SK-N-SH treated with all-trans-retinoic acid at 6 μM for 48 hours (cell line): ENCODE results near the gene YAF2.
"Not testable (repeated sequence)": the region's sequence is repeated elsewhere in the genome, so short reads cannot be mapped to it uniquely, and the experiment has no call there.

Source experiments
- ATAC-seq: fragments of 200-7000 bp; cut with Tn5 transposase; 3 replicates; pipeline ENCODE4 v1.9.1; 2020; ENCODE audit warnings: mild to moderate bottlenecking, moderate library complexity
- ARNTL ChIP-seq: fragments of 450-650 bp; formaldehyde crosslinking; IDR thresholded peaks from 2 replicates; pipeline ENCODE4 v1.5.0; 2020; ENCODE audit warnings: low read depth, mild to moderate bottlenecking, moderate library complexity, borderline replicate concordance
- BACH2 ChIP-seq: fragments of 250-450 bp; sonication (Bioruptor Pico); IDR thresholded peaks from 2 replicates; pipeline ENCODE4 v1.9.0; 2021; ENCODE audit warnings: mild to moderate bottlenecking, borderline replicate concordance
- CREB5 ChIP-seq: fragments of 250-450 bp; sonication (Bioruptor Pico); IDR thresholded peaks from 2 replicates; pipeline ENCODE4 v1.5.1; 2020; ENCODE audit warnings: low read depth, mild to moderate bottlenecking, moderate library complexity
- CSDC2 ChIP-seq: fragments of 250-450 bp; sonication (Bioruptor Pico); IDR thresholded peaks from 2 replicates; pipeline ENCODE4 v1.5.0; 2020; ENCODE audit warnings: mild to moderate bottlenecking, moderate library complexity
- CSRNP3 ChIP-seq: fragments of 250-450 bp; sonication (Bioruptor Pico); IDR thresholded peaks from 2 replicates; pipeline ENCODE4 v1.5.1; 2021; ENCODE audit warnings: mild to moderate bottlenecking, moderate library complexity
- ESRRG ChIP-seq: fragments of 250-450 bp; sonication (Bioruptor Pico); IDR thresholded peaks from 2 replicates; pipeline ENCODE4 v1.6.1; 2021; ENCODE audit warnings: mild to moderate bottlenecking
- OSR1 ChIP-seq: fragments of 250-450 bp; sonication (Bioruptor Pico); IDR thresholded peaks from 2 replicates; pipeline ENCODE4 v1.8.0; 2022; ENCODE audit warnings: moderate library complexity, mild to moderate bottlenecking, inconsistent platforms
- PATZ1 ChIP-seq: fragments of 250-450 bp; sonication (Bioruptor Pico); IDR thresholded peaks from 2 replicates; pipeline ENCODE4 v1.8.0; 2020; ENCODE audit warnings: mild to moderate bottlenecking, moderate library complexity, borderline replicate concordance
- PPARA ChIP-seq: fragments of 250-450 bp; sonication (Bioruptor Pico); IDR thresholded peaks from 2 replicates; pipeline ENCODE4 v1.5.0; 2020; ENCODE audit warnings: mild to moderate bottlenecking, borderline replicate concordance
- RARB ChIP-seq: fragments of 250-450 bp; sonication (Bioruptor Pico); IDR thresholded peaks from 2 replicates; pipeline ENCODE4 v1.8.0; 2021; ENCODE audit warnings: mild to moderate bottlenecking, moderate library complexity
- SNAI2 ChIP-seq: fragments of 250-450 bp; sonication (Bioruptor Pico); IDR thresholded peaks from 2 replicates; pipeline ENCODE4 v1.5.0; 2020; ENCODE audit warnings: mild to moderate bottlenecking, moderate library complexity
- TOX ChIP-seq: fragments of 250-450 bp; sonication (Bioruptor Pico); IDR thresholded peaks from 2 replicates; pipeline ENCODE4 v1.8.0; 2021; ENCODE audit warnings: mild to moderate bottlenecking, moderate library complexity, borderline replicate concordance
- ZC3H10 ChIP-seq: fragments of 250-450 bp; sonication (Bioruptor Pico); IDR thresholded peaks from 2 replicates; pipeline ENCODE4 v1.5.1; 2021; ENCODE audit warnings: mild to moderate bottlenecking, moderate library complexity
- ZFP3 ChIP-seq: fragments of 250-450 bp; sonication (Bioruptor Pico); IDR thresholded peaks from 2 replicates; pipeline ENCODE4 v1.5.0; 2020; ENCODE audit warnings: mild to moderate bottlenecking, moderate library complexity
- ZFP30 ChIP-seq: fragments of 450-650 bp; formaldehyde crosslinking; IDR thresholded peaks from 2 replicates; pipeline ENCODE4 v1.5.0; 2022; ENCODE audit warnings: mild to moderate bottlenecking, moderate library complexity
- ZNF565 ChIP-seq: fragments of 450-650 bp; formaldehyde crosslinking; conservative IDR thresholded peaks from 2 replicates; pipeline ENCODE4 v1.5.0; 2020; ENCODE audit warnings: low read depth, mild to moderate bottlenecking, moderate library complexity
- ZNF8 ChIP-seq: fragments of 450-650 bp; formaldehyde crosslinking; IDR thresholded peaks from 2 replicates; pipeline ENCODE4 v1.5.0; 2020; ENCODE audit warnings: mild to moderate bottlenecking, moderate library complexity

The YAF2 gene

GRCh38 chr12:42262271-42262670, 24.2 kb upstream of the YAF2 start (continued):
- no peak for TF ChIP-seq PATZ1 (CRISPR knock-in tag)

GRCh38 chr12:42261708-42262107, 23.7 kb upstream of the YAF2 start:
- no peak for TF ChIP-seq RARB
- TF ChIP-seq ZNF565 = no peak
- no peak for TF ChIP-seq PATZ1 (CRISPR knock-in tag)

GRCh38 chr12:42260518-42260917, 22.5 kb upstream of the YAF2 start:
- ATAC-seq = no peak

More at GRCh38 chr12:42261708-42262107, 23.7 kb upstream of the YAF2 start:
- ATAC-seq = no peak

GRCh38 chr12:42259699-42260098, 21.7 kb upstream of the YAF2 start:
- TF ChIP-seq ZNF565 (no peak), CSRNP3 (CRISPR knock-in tag) (no peak), CREB5 (CRISPR knock-in tag) (no peak), PPARA (CRISPR knock-in tag) (no peak), ZFP30 (CRISPR knock-in tag) (no peak)
- ATAC-seq = no peak

More at GRCh38 chr12:42260518-42260917, 22.5 kb upstream of the YAF2 start:
- no peak for TF ChIP-seq TOX
- TF ChIP-seq OSR1 = no peak
- no peak for TF ChIP-seq SNAI2 (CRISPR knock-in tag)
- TF ChIP-seq ESRRG (CRISPR knock-in tag) = no peak
- TF ChIP-seq CSRNP3 (CRISPR knock-in tag) = no peak

- TF ChIP-seq ARNTL = no peak
- TF ChIP-seq, all 23 proteins: peak for 0
- no peak for ATAC-seq
Observed at GRCh38 chr12:42255866-42256261, 17.8 kb upstream of the YAF2 start.

GRCh38 chr12:42255221-42255865, 17.3 kb upstream of the YAF2 start:
- no peak for ATAC-seq
- TF ChIP-seq OSR1 = no peak
- TF ChIP-seq CSDC2 (CRISPR knock-in tag) = no peak
- no peak for TF ChIP-seq ZC3H10 (CRISPR knock-in tag)
- TF ChIP-seq ESRRG (CRISPR knock-in tag) = no peak
- TF ChIP-seq TOX = no peak
- no peak for TF ChIP-seq PATZ1 (CRISPR knock-in tag)
- TF ChIP-seq ZNF8 (CRISPR knock-in tag) = no peak
- no peak for TF ChIP-seq BACH2 (CRISPR knock-in tag)
- no peak for TF ChIP-seq ZFP3
- no peak for TF ChIP-seq PPARA (CRISPR knock-in tag)

- ATAC-seq = not testable (repeated sequence)
Observed at GRCh38 chr12:42252645-42253044, 14.6 kb upstream of the YAF2 start.

- ATAC-seq = not testable (repeated sequence)
Observed at GRCh38 chr12:42249033-42249432, 11.0 kb upstream of the YAF2 start.
